GM12874 (cell line): Measurements from ENCODE around the gene WNT11.

ENCODE experiments used
- CTCF ChIP-seq: IDR thresholded peaks from 2 replicates; pipeline ENCODE4 v1.5.1; 2011; ENCODE audit warnings: low read depth, mild to moderate bottlenecking, control low read depth, low read length, moderate library complexity; ENCODE audit not compliant: insufficient read depth

The WNT11 gene

GRCh38 chr11:76173663-76174062 is 32.6 kb downstream of the WNT11 start:
- TF ChIP-seq CTCF = no peak

DNA sequence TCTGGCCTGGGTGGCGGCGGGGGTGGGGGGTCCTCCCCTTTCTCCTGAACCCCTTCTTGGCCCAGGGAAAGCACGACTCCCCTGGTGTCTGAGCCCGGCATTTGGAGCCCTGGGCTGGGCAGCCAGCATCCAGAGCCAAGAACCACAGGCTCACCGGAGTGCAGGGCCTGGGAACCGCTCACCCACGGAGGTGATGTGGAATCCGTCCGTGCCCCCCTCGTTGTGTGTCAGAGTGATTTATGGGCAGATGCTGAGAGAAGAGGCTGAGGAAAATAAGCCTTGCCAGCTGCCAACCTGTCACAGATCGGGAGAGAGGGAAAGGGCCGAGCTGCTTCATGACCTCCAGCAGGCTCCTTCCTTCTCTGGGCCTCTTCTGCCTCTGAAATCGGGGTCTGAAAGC is 33.7 kb downstream of the WNT11 start:
- TF ChIP-seq CTCF = no peak

DNA sequence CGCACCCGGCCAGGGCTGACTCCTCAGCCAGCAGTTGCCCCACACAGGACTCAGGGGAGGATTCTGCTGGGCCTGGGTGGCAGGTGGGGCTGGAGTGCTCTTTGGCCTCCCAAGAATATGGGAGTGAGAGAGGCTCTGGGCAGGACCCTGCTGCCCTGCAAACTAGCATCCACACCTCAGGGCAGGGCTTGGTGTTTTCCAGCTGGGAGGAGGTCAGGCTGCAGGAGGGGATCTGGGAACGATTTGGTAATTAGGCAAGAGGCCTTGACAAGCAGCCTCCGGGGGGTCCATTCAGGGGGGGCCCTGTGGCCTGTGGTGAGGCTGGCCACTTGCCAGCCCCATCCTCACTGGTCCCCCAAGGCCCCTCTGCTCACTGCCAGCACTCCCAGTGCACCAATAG is 35.8 kb downstream of the WNT11 start:
- TF ChIP-seq CTCF = no peak

GRCh38 chr11:76169473-76169896 is 36.8 kb downstream of the WNT11 start:
- no peak for TF ChIP-seq CTCF

DNA sequence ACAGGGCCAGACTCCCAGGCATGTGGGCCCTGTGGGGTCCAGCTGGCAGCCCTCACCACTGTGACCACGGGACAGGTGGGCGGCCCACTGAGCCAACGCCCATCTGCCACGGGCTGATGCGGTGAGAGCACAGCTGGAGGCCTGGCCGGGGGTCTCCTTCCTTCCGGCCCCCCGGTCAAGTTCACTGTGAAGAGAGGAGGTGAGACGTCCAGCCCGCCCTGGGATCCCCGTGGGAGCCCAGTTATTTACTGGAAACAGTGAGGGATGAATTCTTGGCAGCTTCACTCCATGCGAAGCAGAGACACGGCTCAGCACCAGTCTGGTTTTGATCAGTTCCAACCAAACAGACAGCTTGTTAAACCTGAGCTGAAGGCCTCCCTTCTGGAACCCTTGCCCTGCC is 38.7 kb downstream of the WNT11 start:
- TF ChIP-seq CTCF = no peak

DNA sequence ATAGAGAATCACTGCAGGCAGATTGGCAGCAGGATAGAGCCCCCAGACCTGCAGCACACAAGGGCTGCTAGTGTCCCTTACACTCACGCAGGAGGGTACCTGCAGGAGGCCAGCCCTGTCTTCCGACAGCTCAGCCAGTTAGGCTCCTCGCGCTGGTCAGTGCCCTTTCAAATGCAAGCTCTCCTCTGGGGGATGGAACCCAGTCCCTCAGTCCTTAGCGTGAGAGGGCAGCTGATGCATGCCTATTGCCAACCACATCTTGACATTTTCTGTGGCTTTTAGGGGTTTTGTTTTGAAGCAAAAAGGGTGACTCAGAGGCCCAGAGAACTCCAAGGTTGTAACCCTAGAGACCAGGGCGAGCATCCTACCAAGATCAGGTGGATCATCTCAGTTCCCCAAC is 40.0 kb downstream of the WNT11 start:
- TF ChIP-seq CTCF = no peak

- TF ChIP-seq CTCF = no peak
These were observed 41.2 kb downstream of the WNT11 start for GRCh38 chr11:76164861-76165751.
